ENCODE data around the gene SIM1. TPM values are rescaled to one million over a fixed set of nuclear protein-coding genes. Genes with fewer than 3 reads are reported as not detected.
A peak's percentile ranks its signal among the peaks of the same experiment; 100 is the strongest.

The SIM1 gene
- total and polyA plus RNA-seq, 2 of the 8 experiments (the other 6 are each of a cell fraction or from before 2014, with no cell fraction given) = 0.02 to 0.39 TPM

DNA sequence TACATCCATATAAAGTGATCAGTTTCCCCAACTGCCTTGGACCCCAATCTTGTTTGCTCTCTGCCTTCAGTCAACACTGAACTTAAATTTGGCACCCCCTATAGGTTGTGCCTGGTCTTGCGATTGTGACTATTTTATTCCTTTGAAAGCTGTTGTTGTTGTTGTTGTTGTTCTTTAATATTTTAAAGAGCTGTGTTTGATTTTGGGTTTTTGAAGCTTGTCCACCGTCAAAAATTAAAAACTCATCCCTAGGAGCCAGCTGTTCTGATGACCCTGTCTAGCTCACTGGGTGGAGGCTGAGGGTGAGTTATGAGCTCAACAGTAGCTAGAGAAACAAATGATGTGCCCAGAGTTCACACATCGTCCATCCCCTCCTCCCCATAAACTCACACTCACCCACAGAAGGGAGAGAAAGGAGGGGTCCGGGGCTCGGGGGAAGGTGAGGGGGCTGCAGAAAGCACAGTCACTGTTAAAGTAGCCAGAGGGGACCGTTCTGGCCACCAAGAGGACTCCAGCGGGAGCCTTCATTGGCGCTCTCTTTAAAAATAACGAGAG, 4.0 kb downstream of the SIM1 start (continued):
- TF ChIP-seq, protein P1, sequence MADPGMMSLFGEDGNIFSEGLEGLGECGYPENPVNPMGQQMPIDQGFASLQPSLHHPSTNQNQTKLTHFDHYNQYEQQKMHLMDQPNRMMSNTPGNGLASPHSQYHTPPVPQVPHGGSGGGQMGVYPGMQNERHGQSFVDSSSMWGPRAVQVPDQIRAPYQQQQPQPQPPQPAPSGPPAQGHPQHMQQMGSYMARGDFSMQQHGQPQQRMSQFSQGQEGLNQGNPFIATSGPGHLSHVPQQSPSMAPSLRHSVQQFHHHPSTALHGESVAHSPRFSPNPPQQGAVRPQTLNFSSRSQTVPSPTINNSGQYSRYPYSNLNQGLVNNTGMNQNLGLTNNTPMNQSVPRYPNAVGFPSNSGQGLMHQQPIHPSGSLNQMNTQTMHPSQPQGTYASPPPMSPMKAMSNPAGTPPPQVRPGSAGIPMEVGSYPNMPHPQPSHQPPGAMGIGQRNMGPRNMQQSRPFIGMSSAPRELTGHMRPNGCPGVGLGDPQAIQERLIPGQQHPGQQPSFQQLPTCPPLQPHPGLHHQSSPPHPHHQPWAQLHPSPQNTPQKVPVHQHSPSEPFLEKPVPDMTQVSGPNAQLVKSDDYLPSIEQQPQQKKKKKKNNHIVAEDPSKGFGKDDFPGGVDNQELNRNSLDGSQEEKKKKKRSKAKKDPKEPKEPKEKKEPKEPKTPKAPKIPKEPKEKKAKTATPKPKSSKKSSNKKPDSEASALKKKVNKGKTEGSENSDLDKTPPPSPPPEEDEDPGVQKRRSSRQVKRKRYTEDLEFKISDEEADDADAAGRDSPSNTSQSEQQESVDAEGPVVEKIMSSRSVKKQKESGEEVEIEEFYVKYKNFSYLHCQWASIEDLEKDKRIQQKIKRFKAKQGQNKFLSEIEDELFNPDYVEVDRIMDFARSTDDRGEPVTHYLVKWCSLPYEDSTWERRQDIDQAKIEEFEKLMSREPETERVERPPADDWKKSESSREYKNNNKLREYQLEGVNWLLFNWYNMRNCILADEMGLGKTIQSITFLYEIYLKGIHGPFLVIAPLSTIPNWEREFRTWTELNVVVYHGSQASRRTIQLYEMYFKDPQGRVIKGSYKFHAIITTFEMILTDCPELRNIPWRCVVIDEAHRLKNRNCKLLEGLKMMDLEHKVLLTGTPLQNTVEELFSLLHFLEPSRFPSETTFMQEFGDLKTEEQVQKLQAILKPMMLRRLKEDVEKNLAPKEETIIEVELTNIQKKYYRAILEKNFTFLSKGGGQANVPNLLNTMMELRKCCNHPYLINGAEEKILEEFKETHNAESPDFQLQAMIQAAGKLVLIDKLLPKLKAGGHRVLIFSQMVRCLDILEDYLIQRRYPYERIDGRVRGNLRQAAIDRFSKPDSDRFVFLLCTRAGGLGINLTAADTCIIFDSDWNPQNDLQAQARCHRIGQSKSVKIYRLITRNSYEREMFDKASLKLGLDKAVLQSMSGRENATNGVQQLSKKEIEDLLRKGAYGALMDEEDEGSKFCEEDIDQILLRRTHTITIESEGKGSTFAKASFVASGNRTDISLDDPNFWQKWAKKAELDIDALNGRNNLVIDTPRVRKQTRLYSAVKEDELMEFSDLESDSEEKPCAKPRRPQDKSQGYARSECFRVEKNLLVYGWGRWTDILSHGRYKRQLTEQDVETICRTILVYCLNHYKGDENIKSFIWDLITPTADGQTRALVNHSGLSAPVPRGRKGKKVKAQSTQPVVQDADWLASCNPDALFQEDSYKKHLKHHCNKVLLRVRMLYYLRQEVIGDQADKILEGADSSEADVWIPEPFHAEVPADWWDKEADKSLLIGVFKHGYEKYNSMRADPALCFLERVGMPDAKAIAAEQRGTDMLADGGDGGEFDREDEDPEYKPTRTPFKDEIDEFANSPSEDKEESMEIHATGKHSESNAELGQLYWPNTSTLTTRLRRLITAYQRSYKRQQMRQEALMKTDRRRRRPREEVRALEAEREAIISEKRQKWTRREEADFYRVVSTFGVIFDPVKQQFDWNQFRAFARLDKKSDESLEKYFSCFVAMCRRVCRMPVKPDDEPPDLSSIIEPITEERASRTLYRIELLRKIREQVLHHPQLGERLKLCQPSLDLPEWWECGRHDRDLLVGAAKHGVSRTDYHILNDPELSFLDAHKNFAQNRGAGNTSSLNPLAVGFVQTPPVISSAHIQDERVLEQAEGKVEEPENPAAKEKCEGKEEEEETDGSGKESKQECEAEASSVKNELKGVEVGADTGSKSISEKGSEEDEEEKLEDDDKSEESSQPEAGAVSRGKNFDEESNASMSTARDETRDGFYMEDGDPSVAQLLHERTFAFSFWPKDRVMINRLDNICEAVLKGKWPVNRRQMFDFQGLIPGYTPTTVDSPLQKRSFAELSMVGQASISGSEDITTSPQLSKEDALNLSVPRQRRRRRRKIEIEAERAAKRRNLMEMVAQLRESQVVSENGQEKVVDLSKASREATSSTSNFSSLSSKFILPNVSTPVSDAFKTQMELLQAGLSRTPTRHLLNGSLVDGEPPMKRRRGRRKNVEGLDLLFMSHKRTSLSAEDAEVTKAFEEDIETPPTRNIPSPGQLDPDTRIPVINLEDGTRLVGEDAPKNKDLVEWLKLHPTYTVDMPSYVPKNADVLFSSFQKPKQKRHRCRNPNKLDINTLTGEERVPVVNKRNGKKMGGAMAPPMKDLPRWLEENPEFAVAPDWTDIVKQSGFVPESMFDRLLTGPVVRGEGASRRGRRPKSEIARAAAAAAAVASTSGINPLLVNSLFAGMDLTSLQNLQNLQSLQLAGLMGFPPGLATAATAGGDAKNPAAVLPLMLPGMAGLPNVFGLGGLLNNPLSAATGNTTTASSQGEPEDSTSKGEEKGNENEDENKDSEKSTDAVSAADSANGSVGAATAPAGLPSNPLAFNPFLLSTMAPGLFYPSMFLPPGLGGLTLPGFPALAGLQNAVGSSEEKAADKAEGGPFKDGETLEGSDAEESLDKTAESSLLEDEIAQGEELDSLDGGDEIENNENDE (IDR thresholded peaks at IDR 0.05; ENCODE audit: insufficient replicate concordance, low read length) = peak; percentile 10
- peak in 2 of 3 experiments; percentile 44 to 75; a peak in 3 of 4 replicates for TF ChIP-seq CTCF (IDR thresholded peaks at IDR 0.05; ENCODE audit: control extremely low read depth in 1 of 3, insufficient read depth in 1 of 3, low read depth in 1 of 3, low read length in 3 of 3)
- TF ChIP-seq RAD21 (IDR thresholded peaks at IDR 0.05 in 1 of 2, conservative IDR thresholded peaks at IDR 0.05 in 1 of 2; ENCODE audit: low read depth in 2 of 2, low read length in 2 of 2) = peak; percentile 46 to 58
